BJ (cell line): Measurements from ENCODE around the gene SNPH. TPM values are rescaled to one million over a fixed set of nuclear protein-coding genes. Genes with fewer than 3 reads are reported as not detected.
"Not testable (repeated sequence)": the region's sequence is repeated elsewhere in the genome, so short reads cannot be mapped to it uniquely, and the experiment has no call there.

ENCODE experiments used
- CTCF ChIA-PET: fragments of 350-600 bp; formaldehyde crosslinking; extraction: SDS; loops from one replicate; lab custom pipeline; 2021; ENCODE audit warnings: antibody characterized with exemption, inconsistent platforms; lab: Yijun Ruan, JAX
- POLR2A ChIA-PET: fragments of 300-600 bp; sonication (Branson Sonifier 250); formaldehyde crosslinking; extraction: SDS; loops from one replicate; lab custom pipeline; 2021; ENCODE audit warnings: antibody characterized with exemption; lab: Charles Lee
- DNase-seq: peaks from one replicate; pipeline ENCODE4 v3.0.0-alpha.2; 2011; ENCODE audit warnings: low read depth
- H3K27me3 ChIP-seq: 2 replicates; pipeline ENCODE4 v1.6.0; 2011; ENCODE audit warnings: low read length; ENCODE audit not compliant: control insufficient read depth, insufficient read depth
- H3K36me3 ChIP-seq: 2 replicates; pipeline ENCODE4 v1.5.1; 2011; ENCODE audit warnings: low read length; ENCODE audit not compliant: control insufficient read depth, insufficient read depth
- H3K4me3 ChIP-seq: 2 replicates; pipeline ENCODE4 v1.5.1; 2011; ENCODE audit warnings: low read depth, mild to moderate bottlenecking, control low read depth, low read length
- polyA plus RNA-seq: library from polyadenylated mRNA; depleted of rRNA; stranded (reverse); fragments of >200 nt; gene quantifications from 2 replicates; pipeline ENCODE4 v1.2.3, GENCODE V29; 2011
- TF ChIP-seq, protein P1 (sequence below): IDR thresholded peaks from 2 replicates; pipeline ENCODE4 v1.5.1; 2011; ENCODE audit warnings: low read depth, mild to moderate bottlenecking, control low read depth, inconsistent platforms, low read length, moderate library complexity; ENCODE audit not compliant: insufficient read depth

The SNPH gene
- polyA plus RNA-seq, 1 experiment: 1.8 TPM

DNA sequence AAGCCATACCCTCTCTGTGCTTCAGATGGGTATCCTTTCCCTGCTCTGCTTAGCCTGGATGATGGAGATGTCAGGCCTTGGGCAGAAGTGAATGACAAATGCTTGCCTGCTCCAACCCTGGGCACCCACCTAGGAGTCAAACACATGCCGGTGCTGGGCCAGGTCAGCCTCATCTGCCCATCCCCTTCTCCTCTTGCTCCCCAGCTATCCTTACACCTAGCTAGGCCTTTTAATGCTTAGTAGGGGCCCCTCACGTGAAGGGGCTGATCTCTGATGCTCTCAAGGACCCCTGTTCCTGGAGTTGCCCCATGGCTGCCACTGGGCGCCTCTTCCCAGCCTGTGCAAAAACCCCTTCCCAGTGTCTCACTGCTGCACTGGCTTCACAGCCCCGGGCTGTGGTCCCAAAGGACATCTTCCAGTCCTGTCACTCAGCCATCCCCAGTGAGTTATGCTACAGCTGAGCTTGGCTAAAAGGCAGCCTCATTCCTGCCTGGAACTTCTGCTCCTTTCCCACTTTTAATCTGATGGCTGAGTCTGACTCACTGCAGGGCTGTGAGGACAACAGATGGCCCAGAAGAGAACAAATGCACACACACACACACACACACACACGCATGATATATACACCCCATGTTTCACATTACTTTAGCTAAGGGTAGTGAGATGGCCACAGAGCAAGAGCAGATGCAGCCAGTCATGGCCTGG is 75.6 kb downstream of the SNPH start:
- Histone ChIP-seq H3K4me3 (no peak overlapping the region), H3K27me3 (no peaks in the 10 kb centered on the region), H3K36me3 (no peaks in the 10 kb centered on the region)
- ChIA-PET CTCF (no interaction called here), POLR2A (no interaction called here)
- TF ChIP-seq, protein P1, sequence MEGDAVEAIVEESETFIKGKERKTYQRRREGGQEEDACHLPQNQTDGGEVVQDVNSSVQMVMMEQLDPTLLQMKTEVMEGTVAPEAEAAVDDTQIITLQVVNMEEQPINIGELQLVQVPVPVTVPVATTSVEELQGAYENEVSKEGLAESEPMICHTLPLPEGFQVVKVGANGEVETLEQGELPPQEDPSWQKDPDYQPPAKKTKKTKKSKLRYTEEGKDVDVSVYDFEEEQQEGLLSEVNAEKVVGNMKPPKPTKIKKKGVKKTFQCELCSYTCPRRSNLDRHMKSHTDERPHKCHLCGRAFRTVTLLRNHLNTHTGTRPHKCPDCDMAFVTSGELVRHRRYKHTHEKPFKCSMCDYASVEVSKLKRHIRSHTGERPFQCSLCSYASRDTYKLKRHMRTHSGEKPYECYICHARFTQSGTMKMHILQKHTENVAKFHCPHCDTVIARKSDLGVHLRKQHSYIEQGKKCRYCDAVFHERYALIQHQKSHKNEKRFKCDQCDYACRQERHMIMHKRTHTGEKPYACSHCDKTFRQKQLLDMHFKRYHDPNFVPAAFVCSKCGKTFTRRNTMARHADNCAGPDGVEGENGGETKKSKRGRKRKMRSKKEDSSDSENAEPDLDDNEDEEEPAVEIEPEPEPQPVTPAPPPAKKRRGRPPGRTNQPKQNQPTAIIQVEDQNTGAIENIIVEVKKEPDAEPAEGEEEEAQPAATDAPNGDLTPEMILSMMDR: no peak
- DNase-seq: no peak

DNA sequence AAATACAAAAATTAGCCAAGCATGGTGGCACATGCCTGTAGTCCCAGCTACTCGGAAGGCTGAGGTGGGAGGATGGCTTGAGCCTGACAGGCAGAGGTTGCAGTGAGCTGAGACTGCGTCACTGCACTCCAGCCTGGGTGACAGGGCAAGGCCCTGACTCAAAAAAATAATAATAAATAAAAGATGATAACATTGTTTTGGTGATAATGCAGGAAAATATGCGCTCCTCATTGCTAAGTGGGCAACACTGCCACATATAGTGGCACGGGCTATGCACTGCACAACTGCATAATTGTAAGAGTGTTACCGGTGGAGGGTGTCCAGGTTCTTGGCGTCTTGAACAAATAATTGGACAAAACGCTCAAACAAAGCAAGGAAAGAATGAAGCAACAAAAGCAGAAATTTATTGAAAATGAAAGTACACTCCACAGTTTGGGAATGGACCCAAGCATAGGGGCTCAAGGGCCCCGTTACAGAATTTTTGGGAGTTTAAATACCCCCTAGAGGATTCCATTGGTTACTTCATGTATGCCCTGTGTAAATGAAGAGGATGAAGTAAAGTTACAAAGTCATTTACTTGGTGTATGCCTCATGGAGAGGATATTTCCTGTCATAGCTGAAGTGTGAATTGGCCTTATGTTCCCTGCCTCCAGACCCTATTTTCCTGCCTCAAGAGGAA is 77.5 kb downstream of the SNPH start:
- DNase-seq, POLR2A ChIA-PET, H3K27me3 ChIP-seq, H3K36me3 ChIP-seq, H3K4me3 ChIP-seq: not testable (repeated sequence)
- CTCF ChIA-PET: interaction anchor here (0.8 to 1.2 kb wide), 2 partner anchors 11 to 60 kb away, joined by 3 read pairs; no protein-coding TSS in a partner anchor

DNA sequence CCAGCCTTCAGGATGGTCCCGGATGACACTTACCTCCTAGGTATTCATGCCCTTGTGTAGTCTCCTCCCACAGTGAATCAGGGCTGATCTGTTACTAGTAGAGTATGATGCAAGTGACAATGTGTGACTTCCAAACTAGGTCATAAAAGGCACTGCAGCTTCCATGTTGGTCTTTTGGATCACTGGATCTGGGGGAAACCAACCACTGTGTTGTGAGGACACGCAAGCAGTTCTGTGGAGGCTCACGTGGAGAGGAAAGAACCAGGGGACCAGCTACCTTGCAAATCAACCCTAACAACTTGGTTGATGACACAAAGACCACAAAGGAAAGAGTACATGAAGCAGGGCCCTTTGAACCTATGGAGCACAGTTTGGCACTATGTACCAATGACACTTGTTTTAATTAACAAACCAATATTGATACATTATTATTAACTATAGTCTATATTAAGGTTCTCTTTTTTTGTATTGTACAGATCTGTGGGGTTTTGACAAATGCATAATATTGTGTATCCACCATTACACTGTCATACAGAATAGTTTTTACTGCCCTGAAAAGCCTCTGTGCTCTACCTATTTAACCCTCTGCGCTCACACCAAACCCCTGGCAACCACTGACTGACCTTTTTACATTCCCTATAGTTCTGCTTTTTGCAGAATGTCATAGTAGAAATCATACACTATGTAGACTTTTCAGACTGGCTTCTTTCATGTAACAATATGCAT is 79.1 kb downstream of the SNPH start:
- POLR2A ChIA-PET: no interaction called here
- TF ChIP-seq, protein P1: no peak
- no peaks in the 10 kb centered on the region for H3K36me3 ChIP-seq
- CTCF ChIA-PET: interaction anchor here (1.2 to 1.4 kb wide), 2 partner anchors 10 to 91 kb away, joined by 3 to 4 read pairs; no protein-coding TSS in a partner anchor
- no peaks in the 10 kb centered on the region for H3K27me3 ChIP-seq
- no peak for DNase-seq
- no peak overlapping the region for H3K4me3 ChIP-seq

DNA sequence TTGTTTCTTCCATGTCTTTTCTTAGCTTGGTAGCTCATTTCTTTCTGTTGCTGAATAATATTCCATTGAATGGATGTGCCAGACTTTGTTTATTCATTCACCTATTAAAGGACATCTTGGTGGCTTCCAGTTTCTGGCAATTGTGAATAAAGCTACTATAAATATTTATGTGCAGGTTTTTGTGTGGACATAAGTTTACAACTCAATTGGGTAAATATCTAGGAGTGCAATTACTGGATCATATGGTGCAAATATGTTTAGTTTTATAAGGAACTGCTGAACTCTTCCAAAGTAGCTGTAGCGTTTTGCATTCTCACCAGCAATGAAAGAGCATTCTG is 79.6 kb downstream of the SNPH start:
- Histone ChIP-seq H3K36me3 (no peaks in the 10 kb centered on the region), H3K27me3 (no peaks in the 10 kb centered on the region), H3K4me3 (no peak overlapping the region)
- ChIA-PET POLR2A (no interaction called here), CTCF (interaction anchor here (1.4 kb wide), 1 partner anchor 91 kb away, joined by 4 read pairs; no protein-coding TSS in a partner anchor)
- TF ChIP-seq, protein P1: no peak
- no peak for DNase-seq

DNA sequence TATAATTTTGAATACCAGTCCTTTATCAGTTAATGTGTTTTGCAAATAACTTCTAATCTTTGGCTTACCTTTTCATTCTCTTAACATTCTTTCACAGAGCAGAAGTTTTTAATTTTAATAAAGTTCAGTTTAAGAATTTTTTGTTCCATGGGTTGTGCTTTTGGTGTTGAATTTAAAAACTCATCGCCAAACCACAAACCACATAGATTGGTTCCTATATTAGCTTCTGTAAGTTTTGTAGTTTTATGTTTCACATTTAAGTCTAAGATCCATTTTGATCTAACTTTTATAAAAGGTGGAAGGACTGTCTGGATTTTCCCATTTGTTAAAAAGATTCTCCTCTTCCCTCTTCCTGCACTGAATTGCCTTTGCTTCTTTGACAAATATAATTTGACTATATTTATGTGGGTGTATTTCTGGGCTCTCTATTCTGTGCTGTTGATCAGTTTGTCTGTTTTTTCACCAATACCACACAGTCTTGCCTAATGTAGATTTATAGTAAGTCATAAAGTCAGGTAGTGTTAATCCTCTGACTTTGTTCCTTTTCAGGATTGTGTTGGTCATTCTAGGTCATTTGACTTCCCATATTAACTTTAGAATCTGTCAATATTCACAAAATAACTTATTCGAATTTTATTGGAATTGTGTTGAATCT is 80.3 kb downstream of the SNPH start:
- POLR2A ChIA-PET: no interaction called here
- CTCF ChIA-PET: no interaction called here
- no peak overlapping the region for H3K4me3 ChIP-seq
- H3K27me3 ChIP-seq: no peaks in the 10 kb centered on the region
- H3K36me3 ChIP-seq: no peaks in the 10 kb centered on the region
- DNase-seq: no peak
- TF ChIP-seq, protein P1: no peak
